ENCODE results near the gene MIR17HG.

DNA sequence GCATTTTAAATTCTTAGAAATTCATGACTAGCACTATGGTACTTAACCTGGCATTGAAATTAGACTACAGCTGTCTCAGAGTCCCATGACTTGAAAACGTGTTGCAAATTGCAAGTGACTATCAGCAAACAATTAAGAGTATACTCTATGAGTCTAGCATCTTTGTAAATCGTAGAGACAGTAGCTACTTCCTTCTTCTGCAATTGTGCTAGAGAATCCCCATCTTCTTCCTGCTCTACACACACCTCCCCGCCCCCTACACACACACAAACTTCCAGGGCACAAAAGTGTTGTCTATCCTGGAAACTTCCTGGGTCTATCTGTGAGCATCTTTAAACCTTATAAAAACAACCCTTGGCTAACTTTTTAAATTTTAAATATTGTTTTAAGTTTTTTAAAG lies 35.2 kb upstream of the MIR17HG start:
- TF ChIP-seq EZH2phosphoT487 (IDR thresholded peaks at IDR 0.05; ENCODE audit: insufficient read depth, low read depth): no peak
- TF ChIP-seq EZH2 (IDR thresholded peaks at IDR 0.05; ENCODE audit: insufficient read depth, poor library complexity, severe bottlenecking): no peak
